HG02943 (cell line): ENCODE data around the gene HDHD3.
"Not testable (repeated sequence)": the region's sequence is repeated elsewhere in the genome, so short reads cannot be mapped to it uniquely, and the experiment has no call there.

Experiments
- ATAC-seq: cut with Tn5 transposase; IDR thresholded peaks from one replicate; pipeline ENCODE4 v1.9.1; 2021; ENCODE audit warnings: mild to moderate bottlenecking, low read depth, moderate library complexity; ENCODE audit not compliant: unreplicated experiment

Gene HDHD3, protein sequence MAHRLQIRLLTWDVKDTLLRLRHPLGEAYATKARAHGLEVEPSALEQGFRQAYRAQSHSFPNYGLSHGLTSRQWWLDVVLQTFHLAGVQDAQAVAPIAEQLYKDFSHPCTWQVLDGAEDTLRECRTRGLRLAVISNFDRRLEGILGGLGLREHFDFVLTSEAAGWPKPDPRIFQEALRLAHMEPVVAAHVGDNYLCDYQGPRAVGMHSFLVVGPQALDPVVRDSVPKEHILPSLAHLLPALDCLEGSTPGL

DNA sequence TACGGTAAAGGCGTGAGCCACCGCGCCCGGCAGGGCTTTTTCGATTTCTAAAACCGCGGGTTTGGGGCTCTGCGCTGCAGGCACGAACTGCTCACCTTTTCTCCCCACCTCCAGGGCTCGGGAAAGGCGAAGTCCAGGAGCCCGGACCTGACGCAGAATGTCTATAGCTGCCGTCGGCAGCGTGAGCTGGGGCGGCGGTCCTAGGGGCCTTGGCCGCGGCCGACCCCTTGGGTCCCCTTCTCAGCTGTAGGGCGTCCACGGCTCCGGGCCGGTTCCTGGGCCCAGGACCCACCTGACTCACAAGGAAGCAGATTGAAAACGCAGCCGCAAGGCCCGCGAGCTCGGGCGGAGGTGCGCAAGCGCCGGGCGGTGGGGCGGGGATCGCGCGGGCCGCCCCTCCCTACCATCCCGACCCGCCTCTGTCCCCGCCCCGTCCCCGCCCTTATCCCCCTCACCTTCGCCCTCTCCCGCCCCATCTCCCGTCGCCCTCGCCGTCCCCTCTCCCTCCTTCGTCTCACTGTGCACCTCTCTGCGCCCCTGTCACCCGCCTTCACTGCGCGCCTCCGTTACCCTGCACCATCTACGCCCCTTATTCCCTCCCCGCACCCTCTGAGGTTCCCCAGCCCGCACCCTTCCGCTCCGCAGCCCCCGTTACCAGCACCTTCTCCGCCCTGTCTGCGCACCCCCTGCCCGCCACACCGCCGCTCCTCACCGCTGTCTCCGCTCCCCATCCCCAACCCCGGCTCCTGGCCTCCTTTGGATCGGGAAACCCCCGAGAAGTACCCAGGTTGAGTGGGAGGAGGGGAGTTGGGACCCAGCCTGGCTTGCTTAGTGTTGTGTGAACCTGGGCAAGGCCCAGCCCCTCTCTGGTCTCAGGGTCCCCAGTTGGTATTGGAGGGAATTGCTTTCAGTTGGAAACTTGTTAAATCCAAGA is at the start of gene HDHD3:
HDHD3 (minus strand) TSS at position 353 of the 934 bp plus-strand sequence. CDS start 2,632 bp downstream, outside the sequence.
- peak; percentile 73 for ATAC-seq

DNA sequence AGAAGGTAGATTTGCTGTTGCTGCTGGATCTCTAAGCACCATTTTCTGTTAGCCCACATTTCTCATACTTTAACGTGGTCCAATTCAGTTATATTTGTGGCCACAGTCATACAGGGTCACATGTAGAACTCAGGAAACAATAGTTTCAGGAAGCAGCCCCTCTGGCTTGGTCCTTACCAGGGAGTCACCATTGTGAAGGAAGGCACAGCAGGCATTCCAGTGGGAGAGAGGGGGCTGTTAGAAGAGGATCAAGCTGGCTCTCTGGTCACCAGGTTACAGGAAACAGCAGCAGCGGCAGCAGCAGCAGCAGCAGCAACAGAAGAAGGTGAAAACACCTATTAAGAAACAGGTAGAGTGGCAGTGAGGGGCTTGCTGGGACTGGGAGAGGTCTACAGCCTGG is 48.3 kb upstream of the HDHD3 start:
- ATAC-seq: no peak

DNA sequence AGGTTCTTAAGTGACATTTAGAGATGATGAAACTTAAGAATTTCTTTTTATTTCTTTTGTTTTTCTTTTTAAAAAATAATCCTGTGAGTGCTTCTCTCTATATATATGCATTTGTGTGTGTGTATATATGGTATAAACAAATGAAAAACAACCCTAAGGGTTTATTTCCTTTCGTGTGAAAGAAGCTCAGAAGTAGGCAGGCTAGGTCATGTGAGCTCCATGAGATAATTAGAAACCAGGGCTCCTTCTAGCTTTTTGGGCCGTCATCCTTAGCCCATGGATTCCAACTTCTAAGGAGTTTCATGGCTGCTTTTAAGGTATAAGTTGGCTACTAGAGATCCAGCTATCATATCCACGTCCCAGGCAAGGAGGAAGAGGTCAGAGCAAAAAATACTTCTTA is 44.9 kb upstream of the HDHD3 start:
- ATAC-seq: no peak

DNA sequence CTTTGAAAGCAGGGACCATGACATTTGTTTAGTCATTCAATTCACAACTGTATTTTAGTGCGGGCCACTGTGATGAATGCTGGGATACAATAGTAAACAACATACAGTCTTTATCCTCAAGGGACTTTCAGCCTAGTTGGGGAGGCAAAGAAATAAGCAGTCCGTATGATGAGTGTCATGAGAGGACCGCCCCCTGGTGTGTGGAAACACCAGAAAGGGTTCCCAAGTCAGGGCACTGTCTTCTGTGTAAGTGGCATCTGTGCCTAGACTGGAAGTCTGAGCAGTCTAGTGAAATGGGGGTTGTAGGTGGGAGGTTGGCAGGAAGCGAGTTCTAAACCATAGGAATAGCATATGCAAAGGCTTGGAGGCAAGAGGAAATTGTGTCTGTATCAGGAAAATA is 40.6 kb upstream of the HDHD3 start:
- ATAC-seq: no peak

DNA sequence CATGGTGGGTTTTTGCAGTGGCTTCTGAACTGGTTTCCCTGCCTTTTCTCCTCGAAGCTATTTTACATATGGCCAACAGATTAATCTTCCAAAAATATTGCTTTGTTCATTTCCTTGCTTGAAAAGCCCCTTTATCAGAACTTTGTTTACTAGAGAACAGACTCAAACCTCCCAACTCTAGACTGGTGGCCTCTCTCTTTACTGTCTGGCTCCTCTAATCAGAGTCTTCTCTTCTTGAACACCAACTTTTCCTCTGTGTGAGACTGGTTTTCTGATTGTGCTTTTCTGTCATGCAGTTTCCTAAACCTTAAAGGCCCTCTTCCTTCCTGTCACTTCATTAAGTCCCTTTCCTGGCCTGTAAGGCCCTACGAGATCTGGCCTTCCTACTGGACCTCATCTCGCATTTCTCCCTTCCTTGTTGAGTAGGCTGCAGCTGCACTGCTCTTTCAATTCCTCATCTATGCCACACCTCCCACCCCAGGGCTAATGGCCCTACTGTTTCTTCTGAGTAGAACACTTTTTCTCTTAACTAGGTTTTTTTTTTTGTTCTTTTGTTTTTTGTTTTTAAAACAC is 39.4 kb upstream of the HDHD3 start:
- ATAC-seq: peak; percentile 92

DNA sequence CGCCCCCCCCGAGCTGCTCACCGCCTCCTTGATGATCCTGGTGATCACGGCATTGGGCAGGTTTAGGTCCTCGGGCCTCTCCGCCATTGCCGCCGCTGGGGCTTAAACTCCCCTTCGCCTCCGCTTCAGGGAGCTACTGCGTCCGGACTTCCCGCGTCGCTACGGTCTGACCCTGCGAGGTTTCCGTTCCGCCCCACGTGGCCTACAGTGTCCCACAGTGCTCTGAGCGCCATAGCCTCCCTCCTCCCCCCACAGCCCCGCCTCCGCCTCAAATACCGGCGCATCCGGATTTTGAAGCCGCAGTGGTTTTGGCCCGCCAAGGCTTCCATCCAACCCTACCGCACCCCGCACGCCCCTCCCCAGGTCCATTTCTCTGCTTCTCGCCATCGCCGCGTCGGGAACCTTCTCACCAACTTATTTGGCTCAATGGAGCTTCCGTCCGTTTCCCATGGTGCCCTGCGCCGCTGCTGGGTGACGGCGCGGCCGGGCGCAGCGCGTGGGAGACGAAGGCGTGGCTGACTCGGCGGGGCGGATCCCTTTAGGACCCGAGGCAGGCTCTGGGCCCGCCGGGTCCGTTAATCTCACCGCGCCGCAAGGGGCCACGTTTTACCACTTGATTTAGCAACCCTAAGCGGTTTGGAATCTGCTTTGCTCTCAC is 33.5 kb upstream of the HDHD3 start, which contains the start of the genes C9orf43 and POLE3:
C9orf43 (plus strand) TSS at position 541 of the 658 bp plus-strand sequence. CDS start 2,747 bp downstream, outside the sequence.
POLE3 (minus strand) TSS at position 469 of the 658 bp plus-strand sequence; CDS start at position 87, 382 bp downstream.
- peak; percentile 90 for ATAC-seq

DNA sequence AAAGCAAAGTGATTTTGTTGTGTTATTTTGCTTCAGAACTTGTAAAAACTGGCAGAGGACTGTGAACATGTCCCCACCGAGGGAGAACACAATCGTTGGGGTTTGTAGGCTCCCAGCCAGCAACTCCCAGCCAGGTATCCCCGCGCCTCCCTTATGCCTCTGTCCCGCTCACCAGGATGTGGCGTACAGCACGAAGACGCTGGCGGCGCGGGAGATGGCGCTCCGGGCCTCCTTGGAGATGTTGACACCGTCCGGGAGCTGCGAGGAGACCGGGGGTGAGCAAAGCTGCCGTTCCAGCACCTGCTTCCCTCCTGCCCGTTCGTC is 33.1 kb upstream of the HDHD3 start:
- ATAC-seq: no peak

DNA sequence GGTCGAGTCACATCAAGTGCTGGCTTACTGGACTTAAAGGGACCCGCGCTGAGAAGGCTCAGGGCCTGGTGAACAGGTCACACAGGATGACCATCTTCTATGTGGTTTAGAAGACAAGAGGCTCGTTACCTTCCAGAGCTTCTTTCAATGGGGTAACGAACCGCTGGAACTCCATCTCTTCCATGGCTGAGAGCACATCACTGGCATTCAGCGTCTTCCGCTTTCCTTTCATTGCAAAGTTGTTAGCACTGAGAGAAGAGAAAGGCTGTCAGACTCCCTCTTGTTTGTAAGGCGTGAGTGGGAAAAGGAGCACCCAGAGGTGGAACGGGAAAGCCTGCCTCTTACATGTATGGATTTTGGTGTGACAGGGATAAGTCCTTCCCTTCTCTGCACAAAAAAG is 32.7 kb upstream of the HDHD3 start:
- no peak for ATAC-seq

DNA sequence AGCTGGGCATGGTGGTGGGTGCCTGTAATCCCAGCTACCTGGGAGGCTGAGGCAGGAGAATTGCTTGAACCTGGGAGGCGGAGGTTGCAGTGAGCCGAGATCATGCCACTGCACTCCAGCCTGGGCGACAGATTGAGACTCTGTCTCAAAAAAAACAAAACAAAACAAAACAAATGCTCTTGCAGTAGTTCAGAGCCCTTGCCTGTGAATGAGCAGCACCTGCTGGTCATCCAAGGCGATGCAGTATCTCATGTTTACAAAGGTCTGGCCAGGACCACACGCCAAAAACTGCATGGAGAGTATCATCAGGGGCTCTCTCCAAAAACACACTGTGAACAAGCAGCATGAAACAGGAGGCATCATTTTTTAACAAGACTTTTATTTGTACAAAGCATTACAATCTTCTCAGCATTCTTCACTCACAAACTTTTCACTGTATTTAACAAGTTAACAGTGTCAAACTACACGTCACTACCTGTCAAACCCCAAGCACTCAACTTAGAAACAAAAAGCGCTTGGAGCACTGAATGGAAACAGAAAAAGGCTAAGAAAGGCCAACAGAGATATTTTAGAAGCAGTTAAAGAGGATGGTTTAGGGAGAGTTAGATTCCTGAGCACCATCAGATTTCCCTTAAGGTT is 30.2 kb upstream of the HDHD3 start:
- ATAC-seq: not testable (repeated sequence)

DNA sequence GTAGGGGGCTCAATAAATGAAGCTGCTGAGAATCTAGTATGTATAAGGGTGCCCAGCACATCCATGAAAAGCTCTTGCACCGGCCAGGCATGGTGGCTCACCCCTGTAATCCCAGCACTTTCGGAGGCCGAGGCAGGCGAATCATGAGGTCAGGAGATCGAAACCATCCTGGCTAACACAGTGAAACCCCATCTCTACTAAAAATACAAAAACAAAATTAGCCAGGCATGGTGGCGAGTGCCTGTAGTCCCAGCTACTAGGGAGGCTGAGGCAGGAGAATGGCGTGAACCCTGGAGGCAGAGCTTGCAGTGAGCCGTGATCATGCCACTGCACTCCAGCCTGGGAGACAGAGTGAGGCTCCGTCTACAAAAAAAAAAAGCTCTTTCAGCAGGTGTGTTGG is 29.6 kb upstream of the HDHD3 start:
- ATAC-seq: not testable (repeated sequence)

DNA sequence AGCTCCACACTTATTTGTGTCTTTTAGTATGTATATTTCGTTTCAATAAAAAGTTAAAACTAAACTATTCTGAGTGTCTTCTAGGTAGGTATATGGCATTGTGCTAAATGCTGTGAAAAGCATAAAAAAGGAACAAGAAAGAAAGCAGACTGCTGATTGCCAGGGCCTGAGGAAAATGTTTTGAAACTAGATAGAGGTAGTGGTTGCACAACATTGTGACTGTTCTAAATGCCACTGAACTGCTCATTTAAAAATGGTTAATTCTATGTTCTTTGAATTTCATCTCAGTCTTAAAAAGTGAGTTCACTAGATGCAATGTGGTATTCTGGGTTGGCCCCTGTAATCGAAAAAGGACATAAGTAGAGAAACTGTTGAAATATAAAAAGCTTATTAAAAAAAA is 26.9 kb upstream of the HDHD3 start:
- no peak for ATAC-seq

DNA sequence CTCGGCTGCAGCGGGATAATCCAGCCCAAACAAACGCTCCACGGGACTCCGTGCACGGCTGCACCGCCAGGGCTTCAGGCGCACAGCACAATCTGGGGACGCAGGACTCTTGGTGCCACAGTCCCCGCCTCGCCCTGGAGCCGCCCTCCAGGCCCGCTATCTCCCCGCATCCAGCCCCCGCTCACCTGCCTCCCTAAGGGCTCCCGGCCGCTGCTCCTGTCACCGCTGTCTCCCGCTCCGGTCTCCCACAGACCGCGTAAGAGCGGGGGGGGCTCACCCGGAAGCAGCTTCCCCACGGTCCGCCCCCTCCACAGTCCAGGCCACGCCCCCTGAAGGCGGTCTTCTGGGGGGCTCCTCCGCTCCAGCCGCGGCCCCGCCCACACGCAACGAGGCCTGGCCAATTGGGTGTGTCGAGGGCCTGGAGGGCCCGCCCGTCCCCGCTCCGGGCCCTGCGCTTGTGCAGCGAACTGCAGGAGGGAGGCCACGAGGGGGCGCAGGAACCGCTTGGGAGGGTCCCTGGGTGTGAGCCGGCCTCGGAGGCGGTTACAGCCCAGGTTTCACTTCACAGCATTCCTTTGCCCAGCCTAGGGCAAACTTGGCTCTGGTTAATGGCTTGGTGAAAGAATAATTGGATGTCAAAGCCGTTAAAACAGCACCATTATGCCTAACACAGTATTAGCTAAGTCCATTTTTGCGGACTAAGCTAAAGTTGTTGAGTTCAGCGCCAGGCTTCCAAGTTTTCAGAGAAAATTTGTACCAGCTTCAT is 24.4 kb upstream of the HDHD3 start, which contains the start of gene ALAD:
ALAD (minus strand) TSS at position 258 of the 766 bp plus-strand sequence. CDS start 7,725 bp downstream, outside the sequence.
- ATAC-seq: peak; percentile 98

DNA sequence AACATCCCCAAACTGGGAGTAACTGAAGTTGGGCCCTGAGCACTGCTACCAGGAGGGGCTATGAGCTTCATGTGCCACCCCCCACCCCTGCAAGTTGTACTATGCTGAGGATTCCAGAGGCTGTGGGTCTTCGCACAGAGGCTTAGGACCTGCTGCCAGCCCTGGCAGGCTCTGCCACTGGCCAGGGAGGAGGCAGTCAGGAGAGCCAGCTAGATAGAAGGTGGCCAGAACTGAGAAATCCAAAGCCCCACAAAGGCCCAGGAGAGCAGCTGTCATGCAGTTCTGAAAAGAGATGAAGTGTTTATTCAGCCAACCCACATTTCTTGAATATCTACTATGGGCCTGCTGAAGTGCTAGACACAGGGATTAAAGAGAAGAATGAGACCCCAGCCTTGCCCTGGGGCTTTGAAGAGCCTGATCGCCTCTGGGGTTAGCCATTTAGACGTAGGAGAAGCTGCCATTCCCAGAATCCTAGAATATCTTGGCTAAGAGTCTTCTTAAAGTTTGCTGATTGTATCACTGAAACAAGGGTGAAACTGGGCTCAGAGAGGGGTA is 22.9 kb upstream of the HDHD3 start:
- no peak for ATAC-seq

DNA sequence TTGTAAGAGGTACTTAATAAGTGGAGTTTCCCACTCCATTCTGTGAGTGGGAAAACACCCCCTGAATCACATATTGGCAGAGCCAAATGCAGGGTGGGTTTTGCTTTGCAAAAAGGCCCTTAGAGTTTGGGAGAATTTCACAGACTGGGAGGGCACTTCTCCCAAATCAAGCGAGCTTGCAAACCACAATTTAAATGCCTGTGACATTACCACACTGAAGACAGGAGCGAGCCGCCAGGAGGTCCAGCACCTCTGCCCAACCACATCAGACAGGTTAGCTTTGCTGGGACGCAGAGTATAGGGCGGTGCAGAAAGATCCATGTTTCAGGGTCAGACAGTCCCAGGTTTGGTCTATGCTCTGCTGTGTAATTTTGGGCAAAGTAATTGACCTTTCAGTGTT is 22.0 kb upstream of the HDHD3 start:
- no peak for ATAC-seq

DNA sequence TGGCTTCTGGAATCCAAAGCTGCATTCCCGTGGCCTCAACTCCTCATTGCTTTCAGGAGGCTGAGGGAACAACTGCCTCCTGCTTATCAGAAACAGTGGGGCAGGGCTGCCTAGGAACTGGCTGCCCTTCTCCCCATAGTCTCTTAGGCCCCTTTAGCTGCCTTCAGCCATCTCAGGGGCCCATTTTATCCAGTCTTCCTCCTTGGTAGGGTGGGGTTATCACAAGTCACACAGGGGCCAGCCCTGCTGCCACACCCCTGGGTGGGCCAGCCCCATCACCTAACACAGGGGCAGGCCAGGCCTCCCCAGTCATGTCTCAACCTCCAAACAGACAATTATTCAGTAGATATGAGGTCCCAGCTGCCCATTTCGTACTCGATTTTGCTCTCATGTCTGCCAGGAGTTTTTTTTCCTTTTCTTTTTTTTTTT is 20.4 kb upstream of the HDHD3 start:
- no peak for ATAC-seq

DNA sequence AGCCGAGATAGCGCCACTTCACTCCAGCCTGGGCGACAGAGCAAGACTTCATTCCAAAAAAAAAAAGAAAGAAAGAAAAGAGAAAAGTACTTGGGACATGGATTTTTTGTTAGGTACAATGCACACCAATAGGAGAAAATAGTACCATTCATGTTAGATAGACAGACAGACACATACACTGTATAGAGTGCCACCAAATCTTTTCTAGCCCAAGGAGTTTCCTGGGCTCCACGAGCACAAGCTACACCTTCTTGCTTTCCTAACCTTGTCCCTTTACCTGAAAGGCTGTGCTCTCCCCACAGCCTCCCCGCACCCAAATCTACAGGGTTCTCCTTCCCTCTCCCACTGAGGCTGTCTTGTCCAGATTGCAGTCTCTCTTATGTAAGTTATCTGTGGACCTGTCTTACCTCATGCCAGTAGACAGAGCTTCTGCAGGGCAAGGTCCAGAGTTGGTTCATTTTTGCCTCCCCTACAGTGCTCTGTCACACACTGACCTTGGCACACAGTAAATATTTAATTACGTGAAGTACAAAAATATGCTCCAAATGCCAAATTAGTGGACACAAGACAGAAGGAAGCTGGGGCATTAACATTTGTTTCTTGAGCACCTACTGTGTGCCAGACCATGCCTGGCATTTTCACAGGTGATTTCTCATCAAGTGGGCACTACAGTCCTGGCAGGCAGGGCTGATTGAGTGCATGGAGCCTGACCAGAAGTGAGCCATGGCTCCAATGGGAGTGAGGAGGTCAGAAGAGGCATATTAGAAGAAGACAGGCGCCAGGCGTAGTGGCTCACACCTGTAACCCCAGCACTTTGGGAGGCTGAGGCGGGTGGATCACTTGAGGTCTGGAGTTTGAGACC is 18.4 kb upstream of the HDHD3 start:
- no peak for ATAC-seq

DNA sequence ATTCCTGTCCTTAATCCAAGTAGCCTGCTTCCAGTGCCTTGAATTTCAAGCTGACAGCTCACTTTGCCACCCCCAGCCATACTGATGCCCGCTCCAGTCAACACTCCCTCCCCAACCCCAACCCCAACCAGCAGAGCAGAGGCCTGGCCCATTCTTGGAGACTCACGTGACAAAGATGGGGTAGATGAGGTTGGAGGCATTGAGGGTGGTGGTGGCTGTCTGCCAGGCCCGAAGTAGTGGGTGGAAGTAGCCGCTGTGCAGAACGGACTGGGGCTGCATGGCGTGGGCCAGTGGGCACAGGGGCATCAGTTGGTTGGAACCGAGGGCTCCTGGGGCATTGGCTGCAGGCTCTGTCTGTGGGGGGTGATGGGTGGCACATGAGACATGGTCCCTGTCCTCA is 16.5 kb upstream of the HDHD3 start:
- ATAC-seq: no peak

DNA sequence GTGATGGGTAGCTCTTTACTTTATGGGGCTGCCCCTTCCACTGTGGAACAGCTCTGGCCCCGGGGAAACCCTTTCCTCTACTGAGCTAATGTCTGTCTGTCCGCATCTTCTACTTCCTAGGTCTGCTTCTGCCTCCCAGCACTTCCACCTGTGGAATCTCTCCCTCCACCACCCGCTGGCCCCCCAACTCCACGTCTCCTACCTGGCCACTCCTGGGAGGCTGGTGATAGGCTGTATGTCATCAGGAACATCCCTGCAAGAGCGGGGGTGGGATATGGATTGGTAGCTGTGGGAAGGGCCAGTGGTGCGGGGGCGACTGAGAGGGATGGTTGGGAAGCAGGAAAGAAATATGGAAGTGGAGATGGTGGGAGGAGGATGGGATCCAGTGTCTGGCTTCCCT is 15.1 kb upstream of the HDHD3 start:
- no peak for ATAC-seq
